H1 (cell line): Measurements from ENCODE around the gene NR4A1. TPM values are rescaled to one million over a fixed set of nuclear protein-coding genes. Genes with fewer than 3 reads are reported as not detected.

Source experiments
- CTCF ChIA-PET: fragments of 300-600 bp; sonication (Branson Sonifier 250); formaldehyde crosslinking; loops from one replicate; lab custom pipeline; 2021; ENCODE audit not compliant: partially characterized antibody; lab: Charles Lee
- POLR2A ChIA-PET: fragments of 300-600 bp; sonication (Branson Sonifier 250); formaldehyde crosslinking; loops from one replicate; lab custom pipeline; 2021; ENCODE audit warnings: inconsistent platforms; ENCODE audit not compliant: partially characterized antibody; lab: Charles Lee
- DNase-seq, 2 experiments: peaks; one replicate each; pipeline versions ENCODE4 v3.0.0 to v3.0.0-alpha.2; 2010 to 2022; ENCODE audit warnings: low spot score in 2 of 2, low read depth in 1 of 2, mixed read lengths in 1 of 2
- FAIRE-seq: peaks from 2 replicates; lab custom pipeline; 2011; peaks lifted over from hg19 to GRCh38; lab: Jason Lieb, UNC
- H2AFZ ChIP-seq: 2 replicates; pipeline ENCODE4 v1.8.1; 2012; ENCODE audit warnings: low read length, inconsistent platforms
- H2AK5ac ChIP-seq: 2 replicates; pipeline ENCODE4 v1.6.1; 2013; ENCODE audit warnings: low read depth, low read length
- H2BK120ac ChIP-seq: replicated peaks from 2 replicates; pipeline ENCODE3; 2013; ENCODE audit warnings: low read depth, low read length, inconsistent platforms
- H2BK12ac ChIP-seq: 2 replicates; pipeline ENCODE4 v1.6.1; 2013; ENCODE audit warnings: low read depth, low read length
- H2BK15ac ChIP-seq: 2 replicates; pipeline ENCODE4 v1.6.1; 2013; ENCODE audit warnings: low read length
- H2BK20ac ChIP-seq: 2 replicates; pipeline ENCODE4 v1.6.1; 2013; ENCODE audit warnings: low read length
- H2BK5ac ChIP-seq: 2 replicates; pipeline ENCODE4 v1.6.1; 2013; ENCODE audit warnings: low read depth, low read length
- H3K14ac ChIP-seq: 2 replicates; pipeline ENCODE4 v1.6.1; 2013; ENCODE audit warnings: inconsistent platforms; ENCODE audit not compliant: insufficient read length
- H3K18ac ChIP-seq: 2 replicates; pipeline ENCODE4 v1.6.1; 2013; ENCODE audit warnings: low read length; ENCODE audit errors: extremely low read depth
- H3K23ac ChIP-seq: 2 replicates; pipeline ENCODE4 v1.6.1; 2013; ENCODE audit warnings: inconsistent platforms; ENCODE audit not compliant: insufficient read length
- H3K23me2 ChIP-seq: 2 replicates; pipeline ENCODE4 v1.6.1; 2013; ENCODE audit warnings: low read depth, low read length
- H3K27ac ChIP-seq: 2 replicates; pipeline ENCODE4 v1.6.1; 2011; ENCODE audit warnings: low read depth, low read length, inconsistent platforms
- H3K27me3 ChIP-seq, 4 experiments: replicated peaks in 1 of 4; 1 replicate in 1 of 4; 2 replicates in 3 of 4; pipeline versions ENCODE4 v1.6.1 to v1.8.1; 2011 to 2013; ENCODE audit warnings: low read length in 3 of 4, mild to moderate bottlenecking in 3 of 4, inconsistent platforms in 2 of 4, mixed read lengths in 2 of 4, moderate library complexity in 1 of 4; ENCODE audit not compliant: control insufficient read depth in 3 of 4, insufficient read depth in 3 of 4; ENCODE audit errors: extremely low read depth in 1 of 4
- H3K36me3 ChIP-seq, 4 experiments: 2 replicates each; pipeline versions ENCODE4 v1.6.1 to v1.8.1; 2011 to 2013; ENCODE audit warnings: mild to moderate bottlenecking in 4 of 4, low read length in 3 of 4, moderate library complexity in 2 of 4, control low read depth in 1 of 4, inconsistent platforms in 1 of 4; ENCODE audit not compliant: insufficient read depth in 4 of 4, control insufficient read depth in 2 of 4
- H3K4ac ChIP-seq: replicated peaks from 2 replicates; pipeline ENCODE3; 2013; ENCODE audit warnings: low read length, low read depth, mixed read lengths, inconsistent platforms; ENCODE audit not compliant: insufficient read length
- H3K4me1 ChIP-seq, 4 experiments: replicated peaks in 1 of 4; 1 replicate in 1 of 4; 2 replicates in 3 of 4; pipeline versions ENCODE4 v1.6.1 to v1.8.1; 2011 to 2013; ENCODE audit warnings: low read length in 3 of 4, inconsistent platforms in 2 of 4, mixed read lengths in 1 of 4; ENCODE audit not compliant: insufficient read depth in 4 of 4, control insufficient read depth in 3 of 4
- H3K4me2 ChIP-seq, 2 experiments: 2 replicates each; pipeline versions ENCODE4 v1.6.1 to v1.8.1; 2011 to 2013; ENCODE audit warnings: low read depth in 2 of 2, low read length in 2 of 2, control low read depth in 1 of 2, inconsistent platforms in 1 of 2, mild to moderate bottlenecking in 1 of 2; ENCODE audit not compliant: insufficient read depth in 1 of 2
- H3K4me3 ChIP-seq, 4 experiments: fragments of 200-600, 300-600 bp in 1 of 4; sonication (generic), shearing (Covaris generic), sonication (Bioruptor Twin) in 1 of 4; 2 replicates each; pipeline versions ENCODE4 v1.5.1 to v1.8.1; 2011 to 2016; ENCODE audit warnings: low read length in 4 of 4, low read depth in 3 of 4, control low read depth in 2 of 4, inconsistent platforms in 2 of 4, mild to moderate bottlenecking in 2 of 4, mixed read lengths in 1 of 4, moderate library complexity in 1 of 4; ENCODE audit not compliant: insufficient read depth in 2 of 4; ENCODE audit errors: extremely low read depth in 1 of 4
- H3K56ac ChIP-seq: replicated peaks from 2 replicates; pipeline ENCODE3; 2013; ENCODE audit warnings: low read depth, mild to moderate bottlenecking, mixed read lengths, low read length, inconsistent platforms; ENCODE audit not compliant: insufficient read length
- H3K79me1 ChIP-seq: 2 replicates; pipeline ENCODE4 v1.6.1; 2013; ENCODE audit warnings: low read depth, low read length, control low read depth
- H3K79me2 ChIP-seq, 2 experiments: 2 replicates each; pipeline versions ENCODE4 v1.6.1 to v1.8.1; 2012 to 2013; ENCODE audit warnings: low read length in 2 of 2, mild to moderate bottlenecking in 2 of 2, inconsistent platforms in 1 of 2; ENCODE audit not compliant: insufficient read depth in 2 of 2, control insufficient read depth in 1 of 2
- H3K9ac ChIP-seq, 4 experiments: replicated peaks in 1 of 4; 1 replicate in 1 of 4; 2 replicates in 3 of 4; pipeline versions ENCODE4 v1.6.1 to v1.8.1; 2011 to 2013; ENCODE audit warnings: low read depth in 3 of 4, low read length in 3 of 4, control low read depth in 2 of 4, mild to moderate bottlenecking in 2 of 4, moderate library complexity in 2 of 4, inconsistent platforms in 1 of 4; ENCODE audit errors: extremely low read depth in 1 of 4
- H3K9me3 ChIP-seq, 2 experiments: 2 replicates each; pipeline versions ENCODE4 v1.6.1 to v1.8.1; 2012 to 2013; ENCODE audit warnings: mild to moderate bottlenecking in 2 of 2, moderate library complexity in 2 of 2, control low read depth in 1 of 2, inconsistent platforms in 1 of 2, low read depth in 1 of 2, low read length in 1 of 2, mixed read lengths in 1 of 2; ENCODE audit not compliant: insufficient read depth in 2 of 2
- H4K20me1 ChIP-seq, 2 experiments: replicated peaks in 1 of 2; 2 replicates each; pipeline versions ENCODE3 to v1.8.1; 2011 to 2013; ENCODE audit warnings: inconsistent platforms in 2 of 2, low read length in 2 of 2, mild to moderate bottlenecking in 1 of 2; ENCODE audit not compliant: insufficient read depth in 2 of 2, control insufficient read depth in 1 of 2
- H4K5ac ChIP-seq: 2 replicates; pipeline ENCODE4 v1.6.1; 2013; ENCODE audit warnings: low read length, low read depth, mixed read lengths, inconsistent platforms; ENCODE audit not compliant: insufficient read length
- H4K8ac ChIP-seq: 2 replicates; pipeline ENCODE4 v1.8.0; 2013; ENCODE audit warnings: mild to moderate bottlenecking, moderate library complexity, low read length, inconsistent platforms; ENCODE audit not compliant: insufficient read depth; ENCODE audit errors: extremely low read depth
- H4K91ac ChIP-seq: replicated peaks from 2 replicates; pipeline ENCODE3; 2013; ENCODE audit warnings: low read length, mixed read lengths, inconsistent platforms; ENCODE audit not compliant: insufficient read length
- CEBPB ChIP-seq: IDR thresholded peaks from 2 replicates; pipeline ENCODE4 v1.6.1; 2012; ENCODE audit warnings: low read depth, low read length
- SIRT6 ChIP-seq: IDR thresholded peaks from one replicate; pipeline ENCODE4 v1.7.1; 2012; ENCODE audit warnings: low read length, inconsistent platforms
- TEAD4 ChIP-seq: IDR thresholded peaks from 2 replicates; pipeline ENCODE4 v1.6.1; 2012; ENCODE audit warnings: low read depth, low read length, inconsistent platforms, mixed read lengths
- WGBS, 2 experiments: shearing (Covaris generic) in 1 of 2; methylation state at CpG; one replicate each; pipeline versions ENCODE4 v1.1.6 to v1.1.7; 2013 to 2015; ENCODE audit warnings: low lambda C conversion rate in 2 of 2, mixed read lengths in 2 of 2, inconsistent platforms in 1 of 2, low coverage in 1 of 2, missing lambda C conversion rate in 1 of 2; ENCODE audit not compliant: insufficient replicate concordance in 2 of 2, insufficient coverage in 1 of 2, insufficient read length in 1 of 2; ENCODE audit errors: extremely low coverage in 1 of 2, missing lambda C conversion rate in 1 of 2; 5-methylcytosine and 5-hydroxymethylcytosine counted together
- polyA plus RNA-seq, 7 experiments: library from polyadenylated mRNA; depleted of rRNA in 3 of 7; stranded (reverse) in 5 of 7; unstranded in 2 of 7; fragments of >200 nt in 5 of 7; fragments of 200-250 nt in 2 of 7; gene quantifications; 1 replicate in 5 of 7; 2 replicates in 1 of 7; 4 replicates in 1 of 7; pipeline versions ENCODE4 v1.2.1 to v1.2.3, GENCODE V29; 2011 to 2013; ENCODE audit warnings: missing spikeins in 2 of 7, mixed read lengths in 2 of 7
- total RNA-seq: library from RNA; stranded (reverse); fragmentation: NEBNext Ultra II Directional; extraction: Animal tissue kit (Norgen Biotek cat#: 25700); gene quantifications from 2 replicates; pipeline ENCODE4 v1.2.1, GENCODE V29; 2021
- TF ChIP-seq, protein P1 (sequence below): IDR thresholded peaks from 2 replicates; pipeline ENCODE4 v1.6.1; 2011; ENCODE audit warnings: low read depth, mild to moderate bottlenecking, low read length; ENCODE audit not compliant: insufficient read depth

NR4A1 gene
- total and polyA plus RNA-seq, 2 of the 8 experiments (the other 6 are each of a cell fraction or from before 2014, with no cell fraction given), result 18.7 to 23.3 TPM

DNA sequence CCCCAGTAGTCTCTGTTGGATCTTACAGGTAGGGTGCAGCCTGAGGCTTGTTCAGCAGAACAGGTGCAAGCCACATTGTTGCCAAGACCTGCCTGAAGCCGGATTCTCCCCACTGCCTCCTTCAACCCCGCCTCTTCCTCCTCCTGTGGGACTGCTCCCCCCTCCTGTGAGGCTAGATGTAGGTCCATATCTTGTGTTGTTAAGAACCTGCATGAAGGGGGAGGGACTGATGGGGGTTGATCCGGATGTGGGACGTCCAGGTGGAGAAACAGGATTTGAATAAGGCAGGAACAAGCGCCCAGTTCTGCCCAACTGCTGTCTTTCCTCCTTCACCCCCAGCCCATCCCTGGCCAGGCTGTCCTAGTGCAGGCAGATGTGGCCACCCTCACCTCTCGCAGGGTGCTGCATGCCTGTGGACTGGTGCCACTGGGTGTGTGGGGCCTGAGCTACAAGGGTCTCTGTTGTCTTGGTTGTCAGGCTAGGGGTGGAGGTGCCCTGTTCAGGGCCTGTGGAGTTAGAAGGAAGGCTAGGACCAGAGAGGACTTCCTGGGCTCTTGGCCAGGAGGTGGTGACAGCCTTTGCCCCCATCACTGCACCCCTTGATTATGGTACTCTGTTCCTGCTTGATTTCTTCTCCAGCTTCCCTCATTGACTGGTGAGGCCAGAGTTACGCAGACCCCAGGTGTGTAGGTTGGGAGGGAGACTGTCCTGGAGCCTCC is 1.4 kb downstream of the NR4A1 start:
- no peak overlapping the region for H2BK120ac ChIP-seq
- no peak overlapping the region for H3K9ac ChIP-seq
- peak overlapping the region; percentile 20; the same call in 1 of the 2 replicates for H2BK12ac ChIP-seq
- no peak overlapping the region for H3K23ac ChIP-seq
- H3K79me1 ChIP-seq, result no peaks in the 10 kb centered on the region; the same call in 1 of the 2 replicates
- DNase-seq (no peak), FAIRE-seq (no peak)
- peaks cover 4 to 44% (median 36%) of the 10 kb centered on the region in 4 experiments for H3K27me3 ChIP-seq
- H3K4me1 ChIP-seq, result peaks cover 0 to 19% (median 9%) of the 10 kb centered on the region in 4 experiments; a peak in 6 of 7 replicates
- no peak overlapping the region for H2BK20ac ChIP-seq
- H4K20me1 ChIP-seq, result peaks cover 7 to 28% of the 10 kb centered on the region in 2 experiments
- no peak overlapping the region for H4K8ac ChIP-seq
- H4K91ac ChIP-seq, result no peak overlapping the region
- H4K5ac ChIP-seq, result no peak overlapping the region
- no peak overlapping the region for H2AK5ac ChIP-seq
- no peak overlapping the region for H2BK15ac ChIP-seq
- H3K4me2 ChIP-seq, result peak overlapping the region in 1 of 2 experiments; percentile 80; a peak in 1 of 4 replicates
- H3K36me3 ChIP-seq, result peaks cover 0 to 5% (median 0%) of the 10 kb centered on the region in 4 experiments; a peak in 2 of 8 replicates
- peaks cover 14% of the 10 kb centered on the region for H3K23me2 ChIP-seq
- H3K18ac ChIP-seq, result no peak overlapping the region
- ChIA-PET CTCF (interaction anchor here (1.1 to 34.1 kb wide), 9 partner anchors 11 to 135 kb away, joined by 3 to 1022 read pairs (median 7); partner anchors contain the start of genes ATG101, SMIM41 and TAMALIN), POLR2A (interaction anchor here (0.6 to 3.2 kb wide), 8 partner anchors 9 to 27 kb away, joined by 3 to 38 read pairs (median 11); partner anchors contain the start of gene SMIM41)
- no peaks in the 10 kb centered on the region for H3K79me2 ChIP-seq
- H3K4ac ChIP-seq, result no peak overlapping the region
- H3K4me3 ChIP-seq, result no peak overlapping the region
- H3K9me3 ChIP-seq, result no peaks in the 10 kb centered on the region
- no peak overlapping the region for H3K14ac ChIP-seq
- H3K56ac ChIP-seq, result no peak overlapping the region
- H2AFZ ChIP-seq, result no peak overlapping the region
- no peak overlapping the region for H2BK5ac ChIP-seq
- H3K27ac ChIP-seq, result no peak overlapping the region
- 77% methylated on average over 7 of the region's 7 CpGs; no CpG with 5 or more reads in 1 of the 2 experiments for WGBS, 2 experiments
- TF ChIP-seq, protein P1, sequence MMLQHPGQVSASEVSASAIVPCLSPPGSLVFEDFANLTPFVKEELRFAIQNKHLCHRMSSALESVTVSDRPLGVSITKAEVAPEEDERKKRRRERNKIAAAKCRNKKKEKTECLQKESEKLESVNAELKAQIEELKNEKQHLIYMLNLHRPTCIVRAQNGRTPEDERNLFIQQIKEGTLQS, result no peak
- TF ChIP-seq SIRT6, result no peak
- TF ChIP-seq TEAD4, result no peak
- no peak for TF ChIP-seq CEBPB
